HepG2 (cell line): ENCODE data around the gene NRN1L. TPM values are rescaled to one million over a fixed set of nuclear protein-coding genes. Genes with fewer than 3 reads are reported as not detected.

ENCODE experiments used
- ATAD3A ChIP-seq: sonication (generic); formaldehyde crosslinking; IDR thresholded peaks from 2 replicates; pipeline ENCODE4 v1.4.0; 2020; ENCODE audit warnings: missing genetic modification reagents
- CCAR2 ChIP-seq: fragments of 200-400 bp; formaldehyde crosslinking; optimal IDR thresholded peaks from 2 replicates; pipeline ENCODE3; 2018; ENCODE audit warnings: low read depth, mild to moderate bottlenecking, low read length, moderate library complexity
- CCDC6 ChIP-seq: sonication (generic); formaldehyde crosslinking; IDR thresholded peaks from 2 replicates; pipeline ENCODE4 v1.8.1; 2022; ENCODE audit warnings: mild to moderate bottlenecking, missing genetic modification reagents, moderate library complexity
- CENPT ChIP-seq: sonication (generic); formaldehyde crosslinking; IDR thresholded peaks from 2 replicates; pipeline ENCODE4 v1.8.0; 2022; ENCODE audit warnings: low read depth, mild to moderate bottlenecking, moderate library complexity, missing genetic modification reagents
- HNRNPLL ChIP-seq: fragments of 200-400 bp; formaldehyde crosslinking; IDR thresholded peaks from 2 replicates; pipeline ENCODE4 v1.6.1; 2017; ENCODE audit warnings: mild to moderate bottlenecking, low read depth, low read length; ENCODE audit not compliant: poor library complexity, severe bottlenecking
- HOXA3 ChIP-seq: sonication (generic); formaldehyde crosslinking; IDR thresholded peaks from 2 replicates; pipeline ENCODE4 v1.5.0; 2020; ENCODE audit warnings: missing genetic modification reagents
- KAT7 ChIP-seq: IDR thresholded peaks from 2 replicates; pipeline ENCODE4 v1.6.1; 2018; ENCODE audit warnings: borderline replicate concordance, missing compliant biosample characterization
- MLLT10 ChIP-seq: sonication (generic); formaldehyde crosslinking; IDR thresholded peaks from 2 replicates; pipeline ENCODE4 v1.4.0; 2020; ENCODE audit warnings: missing genetic modification reagents
- NFE2L2 ChIP-seq: fragments of 150-350 bp; IDR thresholded peaks from 2 replicates; pipeline ENCODE4 v1.6.1; 2014; ENCODE audit warnings: low read length
- PHF20 ChIP-seq: sonication (generic); formaldehyde crosslinking; IDR thresholded peaks from 2 replicates; pipeline ENCODE4 v1.5.0; 2020; ENCODE audit warnings: mild to moderate bottlenecking, missing genetic modification reagents
- PHF5A ChIP-seq: IDR thresholded peaks from one replicate; pipeline ENCODE4 v1.6.1; 2018; ENCODE audit warnings: low read depth, missing genetic modification reagents; ENCODE audit not compliant: unreplicated experiment
- RARA ChIP-seq: IDR thresholded peaks from 2 replicates; pipeline ENCODE4 v1.6.1; 2016; ENCODE audit warnings: missing genetic modification reagents, missing compliant biosample characterization
- RORA ChIP-seq: sonication (generic); formaldehyde crosslinking; IDR thresholded peaks from 2 replicates; pipeline ENCODE4 v1.5.0; 2020; ENCODE audit warnings: mild to moderate bottlenecking, missing genetic modification reagents, moderate library complexity
- SUZ12 ChIP-seq: fragments of 150-350 bp; IDR thresholded peaks from 2 replicates; pipeline ENCODE4 v1.6.1; 2014; ENCODE audit warnings: low read depth, low read length
- TFDP1 ChIP-seq: IDR thresholded peaks from 2 replicates; pipeline ENCODE4 v1.6.1; 2016; ENCODE audit warnings: missing compliant biosample characterization, missing genetic modification reagents, borderline replicate concordance
- TFDP2 ChIP-seq: sonication (generic); formaldehyde crosslinking; IDR thresholded peaks from 2 replicates; pipeline ENCODE4 v1.4.0; 2020; ENCODE audit warnings: missing genetic modification reagents
- XBP1 ChIP-seq: sonication (generic); formaldehyde crosslinking; IDR thresholded peaks from 2 replicates; pipeline ENCODE4 v1.5.0; 2020; ENCODE audit warnings: missing genetic modification reagents
- YEATS4 ChIP-seq: sonication (generic); formaldehyde crosslinking; IDR thresholded peaks from 2 replicates; pipeline ENCODE4 v1.4.0; 2020; ENCODE audit warnings: missing genetic modification reagents, borderline replicate concordance
- ZBTB42 ChIP-seq: sonication (generic); formaldehyde crosslinking; IDR thresholded peaks from 2 replicates; pipeline ENCODE4 v1.5.0; 2020; ENCODE audit warnings: mild to moderate bottlenecking, missing genetic modification reagents
- ZNF205 ChIP-seq: IDR thresholded peaks from 2 replicates; pipeline ENCODE4 v1.6.1; 2018; ENCODE audit warnings: missing biosample characterization, missing genetic modification reagents
- ZNF232 ChIP-seq: sonication (generic); formaldehyde crosslinking; IDR thresholded peaks from 2 replicates; pipeline ENCODE4 v1.4.0; 2020; ENCODE audit warnings: missing genetic modification reagents, borderline replicate concordance
- ZNF274 ChIP-seq: sonication (generic); formaldehyde crosslinking; IDR thresholded peaks from 2 replicates; pipeline ENCODE4 v1.5.1; 2020; ENCODE audit warnings: mild to moderate bottlenecking, missing genetic modification reagents
- ZNF296 ChIP-seq: sonication (generic); formaldehyde crosslinking; conservative IDR thresholded peaks from 2 replicates; pipeline ENCODE4 v1.5.0; 2020; ENCODE audit warnings: mild to moderate bottlenecking, missing genetic modification reagents
- ZNF460 ChIP-seq: sonication (generic); formaldehyde crosslinking; IDR thresholded peaks from 2 replicates; pipeline ENCODE4 v1.5.1; 2020; ENCODE audit warnings: missing genetic modification reagents, mild to moderate bottlenecking, borderline replicate concordance
- ZSCAN22 ChIP-seq: sonication (generic); formaldehyde crosslinking; IDR thresholded peaks from 2 replicates; pipeline ENCODE4 v1.4.0; 2020; ENCODE audit warnings: mild to moderate bottlenecking, missing genetic modification reagents
- polyA plus RNA-seq, 8 experiments: library from polyadenylated mRNA; depleted of rRNA in 3 of 8; stranded (reverse) in 7 of 8; unstranded in 1 of 8; fragments of >200 nt; fragmentation: Illumina TruSeq in 4 of 8; extraction: Trizol in 4 of 8; gene quantifications; 2 replicates each; pipeline versions ENCODE4 v1.2.1 to v1.2.3, GENCODE V29; 2011 to 2016; ENCODE audit warnings: low read depth in 4 of 8, missing spikeins in 1 of 8, mixed read lengths in 1 of 8; ENCODE audit not compliant: insufficient read depth in 1 of 8
- total RNA-seq, 5 experiments: library from RNA; depleted of rRNA; stranded (reverse); fragments of >200 nt; fragmentation: Illumina TruSeq; extraction: Trizol; gene quantifications; 2 replicates each; pipeline ENCODE4 v1.2.3, GENCODE V29; 2016; ENCODE audit warnings: low read depth in 1 of 5
- TF ChIP-seq, protein P1 (sequence below): sonication (generic); formaldehyde crosslinking; IDR thresholded peaks from 2 replicates; pipeline ENCODE4 v1.4.0; 2020; ENCODE audit warnings: missing genetic modification reagents

NRN1L gene
- total and polyA plus RNA-seq, 2 of the 13 experiments (the other 11 are each of a cell fraction or from before 2014, with no cell fraction given), result 0.53 to 1.2 TPM

- TF ChIP-seq, protein P1, sequence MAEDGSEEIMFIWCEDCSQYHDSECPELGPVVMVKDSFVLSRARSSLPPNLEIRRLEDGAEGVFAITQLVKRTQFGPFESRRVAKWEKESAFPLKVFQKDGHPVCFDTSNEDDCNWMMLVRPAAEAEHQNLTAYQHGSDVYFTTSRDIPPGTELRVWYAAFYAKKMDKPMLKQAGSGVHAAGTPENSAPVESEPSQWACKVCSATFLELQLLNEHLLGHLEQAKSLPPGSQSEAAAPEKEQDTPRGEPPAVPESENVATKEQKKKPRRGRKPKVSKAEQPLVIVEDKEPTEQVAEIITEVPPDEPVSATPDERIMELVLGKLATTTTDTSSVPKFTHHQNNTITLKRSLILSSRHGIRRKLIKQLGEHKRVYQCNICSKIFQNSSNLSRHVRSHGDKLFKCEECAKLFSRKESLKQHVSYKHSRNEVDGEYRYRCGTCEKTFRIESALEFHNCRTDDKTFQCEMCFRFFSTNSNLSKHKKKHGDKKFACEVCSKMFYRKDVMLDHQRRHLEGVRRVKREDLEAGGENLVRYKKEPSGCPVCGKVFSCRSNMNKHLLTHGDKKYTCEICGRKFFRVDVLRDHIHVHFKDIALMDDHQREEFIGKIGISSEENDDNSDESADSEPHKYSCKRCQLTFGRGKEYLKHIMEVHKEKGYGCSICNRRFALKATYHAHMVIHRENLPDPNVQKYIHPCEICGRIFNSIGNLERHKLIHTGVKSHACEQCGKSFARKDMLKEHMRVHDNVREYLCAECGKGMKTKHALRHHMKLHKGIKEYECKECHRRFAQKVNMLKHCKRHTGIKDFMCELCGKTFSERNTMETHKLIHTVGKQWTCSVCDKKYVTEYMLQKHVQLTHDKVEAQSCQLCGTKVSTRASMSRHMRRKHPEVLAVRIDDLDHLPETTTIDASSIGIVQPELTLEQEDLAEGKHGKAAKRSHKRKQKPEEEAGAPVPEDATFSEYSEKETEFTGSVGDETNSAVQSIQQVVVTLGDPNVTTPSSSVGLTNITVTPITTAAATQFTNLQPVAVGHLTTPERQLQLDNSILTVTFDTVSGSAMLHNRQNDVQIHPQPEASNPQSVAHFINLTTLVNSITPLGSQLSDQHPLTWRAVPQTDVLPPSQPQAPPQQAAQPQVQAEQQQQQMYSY, result no peak
- no peak for TF ChIP-seq XBP1 (CRISPR knock-in tag)
- no peak for TF ChIP-seq ZNF205 (CRISPR knock-in tag)
- TF ChIP-seq ZNF274 (CRISPR knock-in tag), result peak; percentile 59; the same call in 1 of the 2 replicates
- no peak for TF ChIP-seq TFDP2
- TF ChIP-seq ZNF460 (CRISPR knock-in tag), result no peak
- TF ChIP-seq CCAR2, result no peak
- no peak for TF ChIP-seq HNRNPLL
- 0 out of 2 replicates have a peak, but pooled peaks have one; percentile 49 for TF ChIP-seq ZNF296 (CRISPR knock-in tag)
- no peak for TF ChIP-seq PHF20 (CRISPR knock-in tag)
- TF ChIP-seq CCDC6, result no peak; the same call in 1 of the 2 replicates
- TF ChIP-seq NFE2L2, result no peak
- TF ChIP-seq SUZ12, result no peak
- no peak for TF ChIP-seq HOXA3 (CRISPR knock-in tag)
- TF ChIP-seq MLLT10, result no peak
- TF ChIP-seq KAT7, result 0 out of 2 replicates have a peak, but pooled peaks have one; percentile 5
- TF ChIP-seq ATAD3A, result peak; percentile 24; the same call in 1 of the 2 replicates
- peak; percentile 12; the same call in 1 of the 2 replicates for TF ChIP-seq YEATS4 (CRISPR knock-in tag)
- peak; percentile 90 for TF ChIP-seq ZBTB42
- TF ChIP-seq CENPT, result no peak
- no peak for TF ChIP-seq TFDP1 (CRISPR knock-in tag)
- TF ChIP-seq ZNF232, result no peak
- TF ChIP-seq RARA, result no peak
- TF ChIP-seq PHF5A (CRISPR knock-in tag), result no peak
- TF ChIP-seq ZSCAN22 (CRISPR knock-in tag), result no peak
- no peak for TF ChIP-seq RORA
Measured at GRCh38 chr16:67847064-67847861, 37.4 kb upstream of the NRN1L start, which contains the start of gene CENPT (continued).
